Stimulated activated CD8-positive, alpha-beta memory T cell treated with anti-CD3 and anti-CD28 coated beads, Interleukin-15, amount 100 ng/mL, for 24 hours (primary cell): Measurements from ENCODE around the gene CLCN3.
"Not testable (repeated sequence)": the region's sequence is repeated elsewhere in the genome, so short reads cannot be mapped to it uniquely, and the experiment has no call there.

ENCODE experiments used
- DNase-seq: peaks from one replicate; pipeline ENCODE4 v3.0.0-alpha.2; 2020; ENCODE audit warnings: low read depth

CLCN3 gene

GRCh38 chr4:169618286-169618685, 2.1 kb upstream of the CLCN3 start:
- no peak for DNase-seq

- no peak for DNase-seq
Observed at GRCh38 chr4:169618986-169619385, 1.4 kb upstream of the CLCN3 start.

- DNase-seq = peak; percentile 22
Observed at GRCh38 chr4:169619518-169619957, 840 bp upstream of the CLCN3 start.

GRCh38 chr4:169620880-169621248, 486 bp downstream of the CLCN3 start:
- no peak for DNase-seq

GRCh38 chr4:169621731-169622492, 1.5 kb downstream of the CLCN3 start:
- no peak for DNase-seq

GRCh38 chr4:169622566-169622965, 2.2 kb downstream of the CLCN3 start:
- no peak for DNase-seq

- not testable (repeated sequence) for DNase-seq
Observed at GRCh38 chr4:169624012-169624411, 3.6 kb downstream of the CLCN3 start.

- no peak for DNase-seq
Observed at GRCh38 chr4:169625886-169626285, 5.5 kb downstream of the CLCN3 start.

- no peak for DNase-seq
Observed at GRCh38 chr4:169626331-169627282, 6.2 kb downstream of the CLCN3 start.

GRCh38 chr4:169627307-169627706, 6.9 kb downstream of the CLCN3 start:
- no peak for DNase-seq

GRCh38 chr4:169628579-169628978, 8.2 kb downstream of the CLCN3 start:
- no peak for DNase-seq

GRCh38 chr4:169630069-169630468, 9.7 kb downstream of the CLCN3 start:
- DNase-seq = no peak

GRCh38 chr4:169632896-169633295, 12.5 kb downstream of the CLCN3 start:
- DNase-seq = no peak

- no peak for DNase-seq
Observed at GRCh38 chr4:169634975-169635374, 14.6 kb downstream of the CLCN3 start.

- DNase-seq = no peak
Observed at GRCh38 chr4:169640261-169640870, 20.0 kb downstream of the CLCN3 start.

GRCh38 chr4:169644802-169645201, 24.4 kb downstream of the CLCN3 start:
- DNase-seq = no peak

GRCh38 chr4:169645627-169646026, 25.2 kb downstream of the CLCN3 start:
- DNase-seq = no peak

- no peak for DNase-seq
Observed at GRCh38 chr4:169649545-169650226, 29.3 kb downstream of the CLCN3 start.

- no peak for DNase-seq
Observed at GRCh38 chr4:169650227-169650936, 30.0 kb downstream of the CLCN3 start.

- DNase-seq = no peak
Observed at GRCh38 chr4:169652535-169652934, 32.2 kb downstream of the CLCN3 start.

GRCh38 chr4:169655401-169655800, 35.0 kb downstream of the CLCN3 start:
- DNase-seq = no peak
